PC-9 (cell line): ENCODE measurements around the gene FGD6. TPM values are rescaled to one million over a fixed set of nuclear protein-coding genes. Genes with fewer than 3 reads are reported as not detected.

Experiments used
- Bru-seq: library from RNA; stranded (reverse); fragments of 400-500 nt; gene quantifications from one replicate; lab custom pipeline; 2021; lab: Mats Ljungman, UMichigan
- BruChase-seq, 2 experiments: library from RNA; stranded (reverse); fragments of 400-500 nt; gene quantifications; one replicate each; lab custom pipeline; 2021; lab: Mats Ljungman, UMichigan
- BruUV-seq: library from RNA; stranded (reverse); fragments of 400-500 nt; replicated peaks from 2 replicates; lab custom pipeline; 2021; lab: Mats Ljungman, UMichigan
- CTCF ChIA-PET: fragments of 300-600 bp; sonication (Branson Sonifier 250); formaldehyde crosslinking; loops from one replicate; lab custom pipeline; 2022; ENCODE audit warnings: antibody characterized with exemption; lab: Charles Lee
- POLR2A ChIA-PET: fragments of 300-600 bp; sonication (Branson Sonifier 250); formaldehyde crosslinking; loops from one replicate; lab custom pipeline; 2022; ENCODE audit warnings: antibody characterized with exemption; ENCODE audit not compliant: unreplicated experiment; lab: Charles Lee
- DNase-seq, 2 experiments: peaks; one replicate each; pipeline versions ENCODE4 v3.0.0 to v3.0.0-alpha.2; 2015 to 2022; ENCODE audit warnings: mixed read lengths in 1 of 2
- H2AFZ ChIP-seq: fragments of 200-600 bp; sonication (generic); 2 replicates; pipeline ENCODE4 v1.8.1; 2017; ENCODE audit warnings: antibody characterized with exemption
- H3F3A ChIP-seq: fragments of 200-600 bp; sonication (generic); 2 replicates; pipeline ENCODE4 v1.8.1; 2017; ENCODE audit warnings: antibody characterized with exemption, mild to moderate bottlenecking, low read depth; ENCODE audit not compliant: insufficient read depth
- H3K27ac ChIP-seq: fragments of 200-600 bp; sonication (generic); 2 replicates; pipeline ENCODE4 v1.6.1; 2016; ENCODE audit warnings: mixed run types
- H3K27me3 ChIP-seq: fragments of 200-600 bp; sonication (generic); 2 replicates; pipeline ENCODE4 v1.6.1; 2016; ENCODE audit warnings: low read depth, mixed run types; ENCODE audit not compliant: insufficient read depth
- H3K36me3 ChIP-seq: fragments of 200-600 bp; sonication (generic); 2 replicates; pipeline ENCODE4 v1.6.1; 2016; ENCODE audit warnings: low read depth, mixed run types
- H3K4me1 ChIP-seq: fragments of 200-600 bp; sonication (generic); replicated peaks from 2 replicates; pipeline ENCODE4 v1.6.1; 2016; ENCODE audit warnings: mixed run types; ENCODE audit not compliant: insufficient read depth
- H3K4me2 ChIP-seq: fragments of 200-600 bp; sonication (generic); 2 replicates; pipeline ENCODE4 v1.6.1; 2017; ENCODE audit warnings: mixed run types
- H3K4me3 ChIP-seq: fragments of 200-600 bp; sonication (generic); 2 replicates; pipeline ENCODE4 v1.6.1; 2016; ENCODE audit warnings: mixed run types
- H3K79me2 ChIP-seq: fragments of 200-600 bp; sonication (generic); 2 replicates; pipeline ENCODE4 v1.6.1; 2017; ENCODE audit warnings: low read depth, mixed run types
- H3K9me2 ChIP-seq: fragments of 200-600 bp; sonication (generic); 2 replicates; pipeline ENCODE4 v1.8.1; 2017; ENCODE audit warnings: mild to moderate bottlenecking; ENCODE audit not compliant: insufficient read depth
- H3K9me3 ChIP-seq: fragments of 200-600 bp; sonication (generic); 2 replicates; pipeline ENCODE4 v1.8.1; 2016; ENCODE audit warnings: low read depth; ENCODE audit not compliant: insufficient read depth
- H4K20me1 ChIP-seq: fragments of 200-600 bp; sonication (generic); 2 replicates; pipeline ENCODE4 v1.8.1; 2017; ENCODE audit not compliant: insufficient read depth
- CTCF ChIP-seq: fragments of 200-600 bp; sonication (generic); conservative IDR thresholded peaks from 2 replicates; pipeline ENCODE4 v1.6.1; 2017; ENCODE audit warnings: mixed run types, antibody characterized with exemption, mild to moderate bottlenecking, moderate library complexity
- EZH2 ChIP-seq: fragments of 200-600 bp; sonication (generic); IDR thresholded peaks from 2 replicates; pipeline ENCODE4 v1.8.0; 2017; ENCODE audit warnings: antibody characterized with exemption, low read depth
- intact Hi-C: fragments of 100-400 bp; cut with micrococcal nuclease; formaldehyde crosslinking; loops from one replicate; pipeline ENCODE4 v1.10.0; 2022; ENCODE audit not compliant: unreplicated experiment
- long read RNA-seq: library from polyadenylated mRNA; stranded (forward); transcript quantifications from one replicate; pipeline ENCODE4 v2.0.0, GENCODE V29; 2022
- total RNA-seq: library from RNA; stranded (reverse); gene quantifications from 2 replicates; pipeline ENCODE4 v1.2.3, GENCODE V29; 2021

Gene FGD6
- 18.1 and 22.0 TPM in 2 replicates for total RNA-seq
- percentile 82 among the genes with signal in this experiment for Bru-seq, nascent RNA
- BruChase-seq, experiment 1, labeled RNA remaining after a 2-hour chase = percentile 74 among the genes with signal in this experiment
- percentile 73 among the genes with signal in this experiment for BruChase-seq, experiment 2, labeled RNA remaining after a 6-hour chase
- long read RNA-seq, full-length matches to known transcripts = 2 of 8 reads
- long read RNA-seq, partial matches to known transcripts = 1 of 8 reads
- long read RNA-seq, other reads (novel, unspliced or antisense) = 5 of 8 reads

- BruUV-seq = no TSS peak
- intact Hi-C loops = loop anchor here (1.0 to 5.0 kb wide), 9 partner anchors 13 to 670 kb away; no protein-coding TSS in a partner anchor
- POLR2A ChIA-PET = interaction anchor here (0.6 to 1.0 kb wide), 6 partner anchors 8 to 1001 kb away, joined by 3 to 5 read pairs (median 3); no protein-coding TSS in a partner anchor
- Histone ChIP-seq H3K9me3 (no peaks in the 10 kb centered on the region), H3K27ac (peak within 1 kb of the TSS; percentile 77), H3K79me2 (peaks cover 89% of the 10 kb centered on the region), H3K27me3 (no peaks in the 10 kb centered on the region), H3K4me3 (peak within 1 kb of the TSS; percentile 95), H4K20me1 (peaks cover 12% of the 10 kb centered on the region), H3F3A (peaks cover 27% of the 10 kb centered on the region), H2AFZ (peak within 1 kb of the TSS; percentile 74), H3K36me3 (peaks cover 16% of the 10 kb centered on the region), H3K9me2 (no peaks in the 10 kb centered on the region), H3K4me1 (peaks cover 53% of the 10 kb centered on the region), H3K4me2 (peak within 1 kb of the TSS; percentile 94)
- CTCF ChIA-PET = interaction anchor here (0.6 kb wide), 2 partner anchors 26 to 317 kb away, joined by 3 to 4 read pairs; no protein-coding TSS in a partner anchor
- DNase-seq = peak; percentile 98
- TF ChIP-seq EZH2 (no peak), CTCF (peak; percentile 68)
Observed at GRCh38 chr12:95217377-95218149, at the start of gene FGD6, which contains the start of gene VEZT. TSS of gene FGD6 (minus strand) at chr12:95217467. CDS start at chr12:95217240, 227 bp downstream. TSS of gene VEZT (plus strand) at chr12:95217807. CDS start at chr12:95217851, 44 bp downstream.

- TF ChIP-seq EZH2 (no peak), CTCF (no peak)
- Histone ChIP-seq H3K79me2 (peaks cover 5% of the 10 kb centered on the region), H3K9me2 (no peaks in the 10 kb centered on the region), H2AFZ (no peak overlapping the region), H4K20me1 (no peaks in the 10 kb centered on the region), H3K27me3 (no peaks in the 10 kb centered on the region), H3K4me1 (no peaks in the 10 kb centered on the region), H3K36me3 (peaks cover 28% of the 10 kb centered on the region), H3K9me3 (no peaks in the 10 kb centered on the region), H3K27ac (no peak overlapping the region), H3K4me2 (no peak overlapping the region), H3F3A (0 out of 2 replicates have a peak, but pooled peaks cover 2% of the 10 kb centered on the region), H3K4me3 (no peak overlapping the region)
- CTCF ChIA-PET = no interaction called here
- DNase-seq = no peak
- intact Hi-C loops = no loop called here
- no TSS peak for BruUV-seq
- POLR2A ChIA-PET = no interaction called here
Observed at GRCh38 chr12:95266254-95266653, 49.0 kb upstream of the FGD6 start.

GRCh38 chr12:95265765-95266164 is 48.5 kb upstream of the FGD6 start:
- H3K4me1 ChIP-seq = no peaks in the 10 kb centered on the region
- CTCF ChIA-PET = no interaction called here
- H3K4me2 ChIP-seq = no peak overlapping the region
- H2AFZ ChIP-seq = no peak overlapping the region
- POLR2A ChIA-PET = no interaction called here
- no peaks in the 10 kb centered on the region for H3K27me3 ChIP-seq
- intact Hi-C loops = no loop called here
- H3K27ac ChIP-seq = no peak overlapping the region
- no TSS peak for BruUV-seq
- H3F3A ChIP-seq = 0 out of 2 replicates have a peak, but pooled peaks cover 2% of the 10 kb centered on the region
- no peak for DNase-seq
- H3K79me2 ChIP-seq = peaks cover 5% of the 10 kb centered on the region
- TF ChIP-seq EZH2 (no peak), CTCF (no peak)
- H4K20me1 ChIP-seq = no peaks in the 10 kb centered on the region
- peaks cover 28% of the 10 kb centered on the region for H3K36me3 ChIP-seq
- no peaks in the 10 kb centered on the region for H3K9me3 ChIP-seq
- no peak overlapping the region for H3K4me3 ChIP-seq
- no peaks in the 10 kb centered on the region for H3K9me2 ChIP-seq
